Measurements from ENCODE around the gene ALDH16A1.

DNA sequence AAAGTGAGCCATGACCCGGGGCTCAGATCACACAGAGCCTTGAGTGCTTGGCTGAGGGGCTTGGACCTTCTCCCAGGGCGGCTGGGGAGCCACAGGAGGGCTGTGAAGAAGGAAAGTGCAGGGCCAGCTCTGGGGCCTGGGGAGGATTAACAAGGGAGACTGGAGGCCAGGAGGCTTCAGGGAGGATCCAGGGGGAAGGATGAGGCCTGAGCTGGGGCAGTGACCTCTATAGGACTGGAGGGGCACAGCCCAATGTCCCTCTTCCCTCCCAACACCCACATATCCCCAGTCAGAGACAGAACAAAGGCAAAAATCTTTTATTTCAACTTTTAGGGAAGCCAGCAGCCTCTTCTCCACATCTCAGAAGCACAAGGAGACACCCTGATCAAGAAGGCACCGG lies 7.0 kb upstream of the ALDH16A1 start:
- TF ChIP-seq RAD21 (IDR thresholded peaks at IDR 0.05; ENCODE audit: low read length) (no peak), RCOR1 (IDR thresholded peaks at IDR 0.05; ENCODE audit: insufficient replicate concordance, low read length) (no peak), USF2 (IDR thresholded peaks at IDR 0.05; ENCODE audit: low read depth, low read length) (no peak), POLR2A (IDR thresholded peaks at IDR 0.05; ENCODE audit: low read depth, low read length) (no peak), CTCF (conservative IDR thresholded peaks at IDR 0.05; ENCODE audit: low read depth, low read length) (no peak), MAFK (IDR thresholded peaks at IDR 0.05; ENCODE audit: low read depth, low read length) (no peak), NFE2L2 (IDR thresholded peaks at IDR 0.05; ENCODE audit: low read depth, low read length) (no peak), MXI1 (IDR thresholded peaks at IDR 0.05; ENCODE audit: borderline replicate concordance, low read depth, low read length) (no peak), CHD1 (IDR thresholded peaks at IDR 0.05; ENCODE audit: low read depth, low read length) (no peak), RFX5 (IDR thresholded peaks at IDR 0.05; ENCODE audit: low read depth, low read length) (no peak), ELK1 (IDR thresholded peaks at IDR 0.05; ENCODE audit: borderline replicate concordance, low read depth, low read length) (no peak)

Data from IMR-90 (cell line).